ENCODE results near the gene SOX13. TPM values are rescaled to one million over a fixed set of nuclear protein-coding genes. Genes with fewer than 3 reads are reported as not detected.

SOX13 gene
- total and polyA plus RNA-seq, 2 of the 4 experiments (the other 2 are of a cell fraction): 0.54 to 3.5 TPM

GRCh38 chr1:204130981-204131892, 58.3 kb downstream of the SOX13 start:
- Histone ChIP-seq H3K14ac (replicated peaks; ENCODE audit: low read depth, low read length) (peak overlapping the region; percentile 27), H3K4ac (ENCODE audit: low read depth, low read length) (peak overlapping the region; percentile 85), H3K4me1 (ENCODE audit: control insufficient read depth, insufficient read depth, low read length) (peaks cover 19% of the 10 kb centered on the region), H4K20me1 (ENCODE audit: insufficient read depth, low read length) (no peaks in the 10 kb centered on the region), H4K5ac (ENCODE audit: low read depth, low read length) (peak overlapping the region; percentile 45), H2BK5ac (ENCODE audit: low read depth, low read length, poor library complexity, severe bottlenecking) (peak overlapping the region; percentile 54), H3K79me1 (ENCODE audit: low read depth in 1 of 2, low read length in 2 of 2) (no peaks in the 10 kb centered on the region), H3K36me3 (ENCODE audit: control insufficient read depth, insufficient read depth, low read length) (peaks cover 11% of the 10 kb centered on the region), H4K91ac (ENCODE audit: insufficient read depth, low read depth, low read length) (peak overlapping the region; percentile 86), H3K18ac (ENCODE audit: low read depth, low read length) (peak overlapping the region; percentile 19; the same call in 1 of the 2 replicates), H3K9me3 (ENCODE audit: control insufficient read depth, insufficient read depth, low read length) (no peaks in the 10 kb centered on the region), H3K56ac (ENCODE audit: extremely low read depth, insufficient read depth, low read length) (peak overlapping the region; percentile 13; the same call in 1 of the 2 replicates), H2BK120ac (ENCODE audit: low read depth, low read length) (peak overlapping the region; percentile 89), H3K4me3 (ENCODE audit: insufficient read depth, low read depth, low read length) (no peak overlapping the region), H3K4me2 (ENCODE audit: low read depth, low read length) (0 out of 2 replicates have a peak overlapping the region, but pooled peaks have one; percentile 8), H2BK20ac (ENCODE audit: low read depth, low read length) (peak overlapping the region; percentile 96), H4K8ac (ENCODE audit: low read depth in 2 of 2, low read length in 2 of 2) (peak overlapping the region; percentile 30 to 92), H3K9me1 (ENCODE audit: insufficient read depth, low read length) (peaks cover 18% of the 10 kb centered on the region), H2AK5ac (ENCODE audit: low read depth, low read length) (peak overlapping the region; percentile 80), H2BK15ac (ENCODE audit: low read depth, low read length) (peak overlapping the region; percentile 72; the same call in 2 of the 3 replicates), H3K27me3 (ENCODE audit: control insufficient read depth, insufficient read depth, low read length) (no peaks in the 10 kb centered on the region), H2AK9ac (replicated peaks; ENCODE audit: low read depth, low read length, poor library complexity) (peak overlapping the region; percentile 33), H3K9ac (ENCODE audit: low read depth, low read length) (0 out of 2 replicates have a peak overlapping the region, but pooled peaks have one; percentile 3), H2AFZ (replicated peaks; ENCODE audit: low read length, poor library complexity) (peak overlapping the region; percentile 76), H3K27ac (ENCODE audit: insufficient read depth, low read length) (peak overlapping the region; percentile 67), H3K23ac (ENCODE audit: low read depth, low read length) (0 out of 2 replicates have a peak overlapping the region, but pooled peaks have one; percentile 14)
- DNase-seq (peak; percentile 89), ATAC-seq (ENCODE audit: low read depth) (peak; percentile 62)
- POLR2A ChIA-PET (ENCODE audit: unreplicated experiment): interaction anchor here (0.5 kb wide), 1 partner anchor 266 kb away, joined by 6 read pairs; no protein-coding TSS in a partner anchor
- intact Hi-C loops (cut with micrococcal nuclease): no loop called here
- in situ Hi-C loops (cut with MboI; ENCODE audit: low sequenced_read_pairs): no loop called here
- BruUV-seq (replicated peaks): no TSS peak
- WGBS, 2 experiments (ENCODE audit: extremely low coverage in 2 of 2, insufficient read length in 1 of 2): no CpG with 5 or more reads among the region's 11 CpGs
- CTCF ChIA-PET: interaction anchor here (7.8 kb wide), 1 partner anchor 260 kb away, joined by 95 read pairs; no protein-coding TSS in a partner anchor
- TF ChIP-seq MAFK (IDR thresholded peaks at IDR 0.05; ENCODE audit: low read depth, low read length) (peak; percentile 65), ELK1 (IDR thresholded peaks at IDR 0.05; ENCODE audit: borderline replicate concordance, low read depth, low read length) (no peak), NFE2L2 (IDR thresholded peaks at IDR 0.05; ENCODE audit: low read depth, low read length) (no peak), MAZ (IDR thresholded peaks at IDR 0.05; ENCODE audit: borderline replicate concordance, low read depth, low read length) (peak; percentile 12; the same call in 1 of the 2 replicates), RFX5 (IDR thresholded peaks at IDR 0.05; ENCODE audit: low read depth, low read length) (no peak)
- TF ChIP-seq, protein P1, sequence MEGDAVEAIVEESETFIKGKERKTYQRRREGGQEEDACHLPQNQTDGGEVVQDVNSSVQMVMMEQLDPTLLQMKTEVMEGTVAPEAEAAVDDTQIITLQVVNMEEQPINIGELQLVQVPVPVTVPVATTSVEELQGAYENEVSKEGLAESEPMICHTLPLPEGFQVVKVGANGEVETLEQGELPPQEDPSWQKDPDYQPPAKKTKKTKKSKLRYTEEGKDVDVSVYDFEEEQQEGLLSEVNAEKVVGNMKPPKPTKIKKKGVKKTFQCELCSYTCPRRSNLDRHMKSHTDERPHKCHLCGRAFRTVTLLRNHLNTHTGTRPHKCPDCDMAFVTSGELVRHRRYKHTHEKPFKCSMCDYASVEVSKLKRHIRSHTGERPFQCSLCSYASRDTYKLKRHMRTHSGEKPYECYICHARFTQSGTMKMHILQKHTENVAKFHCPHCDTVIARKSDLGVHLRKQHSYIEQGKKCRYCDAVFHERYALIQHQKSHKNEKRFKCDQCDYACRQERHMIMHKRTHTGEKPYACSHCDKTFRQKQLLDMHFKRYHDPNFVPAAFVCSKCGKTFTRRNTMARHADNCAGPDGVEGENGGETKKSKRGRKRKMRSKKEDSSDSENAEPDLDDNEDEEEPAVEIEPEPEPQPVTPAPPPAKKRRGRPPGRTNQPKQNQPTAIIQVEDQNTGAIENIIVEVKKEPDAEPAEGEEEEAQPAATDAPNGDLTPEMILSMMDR (conservative IDR thresholded peaks at IDR 0.05; ENCODE audit: low read depth, low read length): 0 out of 2 replicates have a peak, but pooled peaks have one; percentile 11
- dilution Hi-C loops (cut with HindIII; ENCODE audit: low sequenced_read_pairs, unreplicated experiment): loop anchor here (25.0 kb wide), 1 partner anchor 269 kb away; the partner anchor contains the start of gene SNRPE
